ENCODE data around the gene KCP.

The KCP gene

GRCh38 chr7:128886391-128887168 lies 23.9 kb downstream of the KCP start:
- DNase-seq = no peak

GRCh38 chr7:128885370-128886187 lies 24.9 kb downstream of the KCP start:
- no peak for DNase-seq

- no peak for DNase-seq
Observed at GRCh38 chr7:128884561-128885369, 25.7 kb downstream of the KCP start.

- DNase-seq = peak in 12 of 14 donors; percentile 16 to 79 (median 42)
Observed at GRCh38 chr7:128883622-128884448, 26.7 kb downstream of the KCP start.

- no peak for DNase-seq
Observed at GRCh38 chr7:128882134-128882533, 28.4 kb downstream of the KCP start.

GRCh38 chr7:128881458-128882125 lies 28.9 kb downstream of the KCP start:
- DNase-seq = no peak

- DNase-seq = peak in 1 of 14 donors; percentile 92
Observed at GRCh38 chr7:128880791-128881457, 29.6 kb downstream of the KCP start.

GRCh38 chr7:128879939-128880746 lies 30.4 kb downstream of the KCP start:
- DNase-seq = peak in 11 of 14 donors; percentile 13 to 78 (median 33)

- DNase-seq = peak in 1 of 14 donors; percentile 70
Observed at GRCh38 chr7:128879461-128879938, 31.0 kb downstream of the KCP start.

GRCh38 chr7:128878226-128879105 lies 32.0 kb downstream of the KCP start:
- peak in 1 of 14 donors; percentile 90 for DNase-seq

GRCh38 chr7:128877756-128878120 lies 32.8 kb downstream of the KCP start:
- no peak for DNase-seq

GRCh38 chr7:128876978-128877755 lies 33.3 kb downstream of the KCP start:
- peak in 1 of 14 donors; percentile 39 for DNase-seq

- DNase-seq = no peak
Observed at GRCh38 chr7:128876586-128876977, 33.9 kb downstream of the KCP start.

- DNase-seq = no peak
Observed at GRCh38 chr7:128876127-128876526, 34.4 kb downstream of the KCP start.

- DNase-seq = no peak
Observed at GRCh38 chr7:128875523-128875948, 35.0 kb downstream of the KCP start.

GRCh38 chr7:128874140-128875031 lies 36.1 kb downstream of the KCP start:
- DNase-seq = no peak

- no peak for DNase-seq
Observed at GRCh38 chr7:128873234-128873633, 37.3 kb downstream of the KCP start.

Data from C1 segment of cervical spinal cord (tissue), 14 donors.